Adrenal gland (tissue), 5 donors: ENCODE data around the gene P3H2.

Source experiments
- CTCF ChIP-seq, 6 experiments: fragments of 450-650 bp in 4 of 6; fragments of 200-600 bp in 2 of 6; sonication (generic) in 1 of 6; IDR thresholded peaks; 1 replicate in 5 of 6; 2 replicates in 1 of 6; pipeline versions ENCODE4 v1.5.1 to v1.8.0; 2016 to 2021; ENCODE audit warnings: antibody characterized with exemption in 6 of 6, mild to moderate bottlenecking in 2 of 6, moderate library complexity in 1 of 6
- POLR2A ChIP-seq, 2 donors: fragments of 450-650 bp; IDR thresholded peaks; one replicate each; pipeline ENCODE4 v1.6.1; 2017; ENCODE audit warnings: antibody characterized with exemption in 2 of 2, mild to moderate bottlenecking in 2 of 2, moderate library complexity in 1 of 2
- donor health status: DM: no; HTN: no; CAD: no.

DNA sequence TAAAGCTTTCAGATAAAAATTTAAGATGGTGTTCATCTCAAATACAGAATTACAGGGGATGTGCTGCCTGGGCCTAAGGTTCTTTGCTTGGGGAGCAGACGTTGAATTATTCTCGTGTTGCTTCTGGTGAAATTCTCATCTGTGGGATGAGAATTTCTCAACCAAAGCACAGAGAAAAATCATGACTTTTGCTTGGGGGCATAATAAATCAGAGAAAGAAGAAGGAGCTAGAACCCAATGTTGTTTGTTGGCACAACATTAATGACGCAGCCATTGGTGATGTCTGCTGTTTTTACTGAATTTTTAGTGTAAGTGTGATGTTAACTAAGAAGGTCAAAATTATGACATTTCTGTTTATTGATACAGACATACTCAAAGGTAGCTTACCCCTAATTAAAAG is 35.7 kb downstream of the P3H2 start:
- TF ChIP-seq CTCF (IDR thresholded peaks at IDR 0.05) (no peak), POLR2A (IDR thresholded peaks at IDR 0.05) (no peak)
